ENCODE data around the gene CHMP1A.
"Not testable (repeated sequence)": the region's sequence is repeated elsewhere in the genome, so short reads cannot be mapped to it uniquely, and the experiment has no call there.

CHMP1A gene

DNA sequence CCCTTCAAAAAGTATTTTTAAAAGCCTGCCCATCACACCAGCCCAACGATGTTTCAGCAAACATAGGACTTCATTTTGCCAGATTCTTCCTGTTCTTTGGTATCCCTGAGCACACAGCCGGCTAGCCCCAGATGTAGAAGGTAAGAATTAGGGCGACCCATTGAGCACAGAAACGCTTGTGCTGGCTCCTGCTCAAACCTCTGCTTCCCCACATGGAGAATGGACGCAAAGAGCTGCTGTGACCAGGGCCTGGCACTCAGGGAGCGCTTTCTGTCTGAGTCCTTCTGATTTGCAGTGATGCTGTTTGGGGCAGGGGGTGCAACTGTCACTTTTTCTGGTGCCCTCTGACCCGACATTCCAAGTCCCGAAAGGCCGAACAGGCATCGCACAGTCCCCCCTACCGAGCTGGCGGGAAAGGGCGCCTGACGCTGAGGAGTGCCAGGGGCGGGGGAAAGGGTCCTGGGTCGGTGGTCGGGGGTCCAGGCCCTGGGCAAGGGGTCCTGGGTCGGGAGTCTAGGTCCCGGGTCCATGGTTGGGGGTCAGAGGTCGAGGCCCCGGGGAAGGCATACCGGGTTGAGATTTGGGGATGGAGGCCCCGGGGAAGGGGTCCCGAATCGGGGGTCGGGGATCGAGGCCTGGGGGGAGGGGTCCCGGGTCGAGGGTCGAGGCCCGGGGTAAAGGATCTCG is 930 bp downstream of the CHMP1A start:
- DNase-seq = no peak

DNA sequence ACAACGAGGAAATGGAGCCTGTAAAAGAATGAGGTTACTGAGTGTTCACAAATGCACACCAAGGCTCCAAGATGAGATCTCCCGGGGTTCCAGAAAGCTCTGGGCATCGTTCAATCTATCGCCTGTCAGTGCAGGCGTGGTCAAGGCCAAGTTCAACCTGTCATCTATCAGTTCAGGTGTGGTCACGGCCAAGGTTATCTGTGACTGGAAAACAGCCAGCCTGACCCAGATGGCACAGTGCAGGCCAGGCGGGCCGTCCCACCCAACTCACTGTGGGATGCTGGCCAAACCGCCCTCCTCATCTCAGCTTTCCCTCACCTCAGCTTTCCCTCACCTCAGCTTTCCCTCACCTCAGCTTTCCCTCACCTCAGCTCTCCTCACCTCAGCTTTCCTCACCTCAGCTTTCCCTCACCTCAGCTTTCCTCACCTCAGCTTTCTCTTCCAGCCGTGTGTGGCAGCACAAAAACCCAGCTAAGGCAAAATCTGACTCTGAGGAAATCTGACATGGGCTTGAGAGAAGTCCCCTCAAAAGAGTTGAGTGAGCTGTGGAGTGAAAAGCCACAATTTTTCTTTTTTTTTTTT is 2.4 kb downstream of the CHMP1A start:
- no peak for DNase-seq

DNA sequence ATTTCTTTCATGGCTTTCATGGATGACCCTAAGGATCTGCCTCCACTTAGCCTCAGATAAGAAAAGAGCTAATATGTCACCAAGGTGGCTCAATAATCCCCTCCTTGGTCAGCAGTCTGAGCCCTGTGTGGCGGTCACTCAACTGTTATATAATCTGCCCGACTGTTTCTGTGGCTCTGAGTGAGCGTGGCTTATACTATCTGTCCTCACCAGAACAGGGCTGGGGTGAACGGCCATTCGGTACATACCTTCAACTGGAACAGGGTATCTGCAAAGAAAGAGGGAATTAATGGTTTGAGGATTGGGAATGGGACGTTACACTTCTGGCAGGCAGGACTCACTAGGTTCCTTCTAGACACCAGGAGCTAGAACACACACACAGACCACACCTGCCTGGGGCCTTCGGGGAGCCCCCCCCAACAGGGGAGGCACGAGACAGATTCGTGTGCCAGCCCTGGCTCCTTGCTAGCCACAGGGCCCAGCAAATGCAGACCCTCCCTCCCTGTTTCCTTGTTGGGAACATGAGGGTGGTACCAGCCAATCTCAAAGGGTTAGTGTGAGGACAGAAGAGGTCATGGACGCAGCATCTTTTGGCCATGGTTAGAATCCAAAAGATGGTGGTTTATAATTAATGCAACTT is 3.7 kb downstream of the CHMP1A start:
- no peak for DNase-seq

DNA sequence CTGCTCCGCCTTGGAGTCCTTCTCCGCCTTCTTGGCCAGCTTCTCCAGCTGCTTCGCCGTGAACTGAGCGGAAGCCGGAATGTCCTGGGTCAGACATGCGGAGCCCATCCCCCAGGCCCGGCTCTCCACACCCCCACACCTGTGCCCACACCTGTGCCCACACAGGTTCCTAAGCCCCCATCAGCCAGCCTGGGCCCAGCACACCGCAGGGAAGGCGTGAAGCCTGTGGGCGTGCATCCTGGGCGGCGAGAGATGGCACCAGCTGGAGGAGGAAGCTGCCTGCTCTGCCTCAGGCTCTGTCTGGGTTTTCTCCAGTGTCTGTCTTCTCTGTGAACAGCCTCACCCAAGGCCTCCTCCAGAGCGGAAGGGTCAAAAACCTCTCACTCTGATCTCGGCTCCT is 5.9 kb downstream of the CHMP1A start:
- no peak for DNase-seq

DNA sequence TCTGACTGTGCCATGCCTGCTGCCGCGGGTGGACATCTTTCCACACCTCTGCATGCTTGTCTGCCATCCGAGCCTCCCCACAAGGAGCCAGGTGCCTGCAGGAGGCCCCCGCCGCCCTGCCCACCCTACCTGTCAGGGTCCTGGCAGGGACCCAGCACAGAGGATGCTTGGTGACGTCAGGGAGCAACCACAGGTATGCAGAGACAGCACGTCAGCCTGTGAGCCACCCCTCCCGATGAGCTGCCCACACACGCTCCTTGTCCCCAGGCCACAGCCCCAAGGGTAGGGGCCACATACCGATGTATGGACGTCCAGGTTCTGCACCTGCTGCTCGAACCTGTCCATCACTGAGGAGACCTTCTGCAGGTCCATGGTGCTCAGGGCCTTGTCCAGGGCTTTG is 10.6 kb downstream of the CHMP1A start:
- no peak for DNase-seq

DNA sequence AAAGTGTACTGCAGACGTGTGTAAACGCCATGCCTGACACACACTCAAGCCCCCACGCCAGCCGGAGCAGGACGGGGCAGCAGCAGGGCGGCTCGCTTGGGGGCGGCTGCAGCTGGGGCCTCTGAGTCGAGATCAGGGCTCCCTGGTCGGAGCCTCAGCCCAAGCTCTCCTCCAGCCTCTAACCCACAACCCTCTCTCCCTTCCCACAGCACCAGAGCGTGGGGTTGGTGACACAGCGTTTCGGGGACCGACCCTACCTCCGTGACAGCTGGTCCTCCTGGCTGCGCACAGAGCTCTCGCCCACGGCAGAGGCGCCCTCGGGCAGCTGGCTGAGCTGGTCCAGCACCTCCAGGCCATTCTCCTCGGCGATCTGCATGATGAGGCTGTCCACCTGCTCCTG is 11.2 kb downstream of the CHMP1A start:
- DNase-seq = no peak

DNA sequence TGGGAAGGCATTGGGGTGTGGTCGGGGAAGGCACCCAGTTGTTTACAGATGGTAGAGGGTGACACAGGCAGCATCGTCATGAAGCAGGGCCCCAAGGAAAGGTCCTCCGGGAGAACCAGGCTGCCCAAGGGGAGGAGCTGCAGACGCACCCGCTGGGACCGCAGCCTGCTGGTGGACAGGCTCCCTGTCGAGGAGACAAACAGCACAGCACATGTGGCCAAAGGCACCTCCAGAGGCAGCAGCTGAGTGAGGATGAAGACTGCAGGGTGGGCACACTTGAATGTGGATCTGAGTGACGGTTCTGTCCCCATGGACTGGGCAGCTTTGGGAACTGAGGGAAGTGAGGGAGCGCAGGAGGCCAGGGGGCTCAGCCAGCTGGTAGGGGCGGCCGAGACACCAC is 12.4 kb downstream of the CHMP1A start:
- DNase-seq = no peak

DNA sequence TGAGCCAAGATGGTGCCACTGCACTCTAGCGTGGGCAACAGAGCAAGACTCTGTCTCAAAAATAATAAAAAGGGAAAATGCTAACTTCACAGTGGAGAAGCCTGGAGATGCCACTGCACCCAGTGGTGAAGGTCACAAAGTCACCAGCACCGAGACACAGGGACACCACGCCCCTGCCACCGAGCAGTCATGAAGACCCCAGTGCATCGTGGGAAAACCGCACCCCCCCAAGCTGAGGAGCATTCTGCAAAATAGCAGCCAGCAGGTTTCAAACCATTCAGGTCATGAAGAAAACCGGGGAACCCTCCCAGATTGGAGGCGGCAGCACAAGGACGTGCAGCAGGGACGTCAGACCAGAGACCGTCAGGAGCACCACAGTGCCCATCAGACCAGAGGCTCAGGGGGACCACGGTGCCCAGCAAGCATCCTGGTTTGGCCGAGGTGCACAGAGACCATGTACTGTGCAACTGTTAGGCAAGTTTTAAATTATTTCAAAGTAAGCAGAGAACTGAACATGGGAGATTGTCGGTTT is 13.7 kb downstream of the CHMP1A start:
- no peak for DNase-seq

DNA sequence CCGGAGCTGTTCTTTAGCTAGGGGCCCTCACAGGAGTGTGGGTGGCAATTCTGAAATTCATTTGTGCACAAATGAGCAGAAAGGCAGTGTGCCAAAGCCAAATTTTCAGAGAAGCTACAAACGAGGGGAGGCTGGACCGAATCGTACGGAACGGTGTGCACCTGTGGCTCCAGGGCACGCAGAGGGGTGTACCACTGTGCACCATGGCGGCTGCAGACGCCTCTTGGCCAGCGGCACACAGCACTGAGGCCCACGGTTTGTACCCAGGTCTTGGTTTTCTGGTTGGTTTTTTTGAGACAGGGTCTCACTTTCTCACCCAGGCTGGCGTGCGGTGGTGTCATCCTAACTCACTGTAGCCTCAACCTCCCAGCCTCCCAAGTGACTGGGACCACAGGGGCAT is 14.9 kb downstream of the CHMP1A start:
- no peak for DNase-seq

DNA sequence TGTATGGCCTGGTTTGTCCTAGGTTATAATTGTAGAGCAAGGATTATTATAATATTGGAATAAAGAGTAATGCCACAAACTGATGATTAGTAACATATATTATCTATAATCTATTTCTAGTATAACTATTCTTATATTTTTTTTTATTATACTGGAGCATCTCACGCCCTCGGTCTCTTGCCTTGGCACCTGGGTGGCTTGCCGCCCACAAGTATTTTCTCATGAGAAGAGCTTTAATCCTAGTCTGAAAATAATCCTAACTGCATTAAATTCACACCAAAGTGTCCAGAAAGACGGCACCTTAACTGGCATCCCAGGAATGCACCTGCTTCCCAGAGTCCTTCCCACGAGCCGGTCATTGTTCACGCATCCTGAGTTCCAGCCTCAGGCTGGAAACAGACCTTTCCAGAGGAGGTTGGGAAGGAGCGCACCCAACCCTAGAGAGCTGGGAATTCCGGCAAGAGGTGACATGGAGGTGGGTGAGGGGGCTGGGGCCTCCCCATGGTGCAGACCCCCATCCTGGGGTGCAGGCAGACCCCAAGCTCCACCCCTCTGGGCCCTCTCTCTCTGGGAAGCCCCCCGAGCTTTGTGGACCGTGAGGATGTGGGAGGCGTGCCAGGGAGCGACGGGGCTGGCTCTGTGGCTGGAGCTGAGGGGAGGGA is 15.9 kb downstream of the CHMP1A start:
- no peak for DNase-seq

DNA sequence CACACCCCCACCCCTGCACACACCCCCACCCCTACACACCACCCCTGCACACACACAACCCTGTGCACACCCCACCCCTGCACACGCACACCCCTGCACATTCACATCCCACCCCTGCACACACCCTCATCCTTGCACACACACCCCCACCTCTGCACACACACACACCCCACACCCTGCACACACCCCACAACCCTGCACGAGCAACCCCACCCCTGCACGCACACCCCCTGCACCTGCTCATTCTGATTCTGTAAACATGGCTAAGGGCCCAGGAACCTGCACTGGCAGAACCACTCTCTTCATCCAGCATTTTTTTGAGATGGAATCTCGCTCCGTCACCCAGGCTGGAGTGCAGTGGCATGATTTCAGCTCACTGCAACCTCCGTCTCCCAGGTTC is 18.1 kb downstream of the CHMP1A start:
- DNase-seq = no peak

DNA sequence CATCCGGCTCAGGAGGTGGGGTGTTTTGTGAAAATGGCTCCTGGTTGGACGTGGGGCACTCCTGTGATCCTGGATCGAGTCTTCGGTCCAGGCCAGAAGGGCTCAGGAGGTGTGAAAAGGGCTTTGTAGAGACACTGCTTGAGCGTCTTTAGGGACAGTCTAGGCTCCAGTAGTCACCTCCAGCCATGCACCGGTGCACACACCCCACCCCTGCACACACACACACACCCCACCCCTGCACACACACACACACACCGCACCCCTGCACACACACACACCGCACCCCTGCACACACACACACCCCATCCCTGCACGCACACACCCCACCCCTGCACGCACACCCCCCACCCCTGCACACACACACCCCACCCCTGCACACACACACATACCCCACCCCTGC is 19.1 kb downstream of the CHMP1A start:
- DNase-seq = no peak

DNA sequence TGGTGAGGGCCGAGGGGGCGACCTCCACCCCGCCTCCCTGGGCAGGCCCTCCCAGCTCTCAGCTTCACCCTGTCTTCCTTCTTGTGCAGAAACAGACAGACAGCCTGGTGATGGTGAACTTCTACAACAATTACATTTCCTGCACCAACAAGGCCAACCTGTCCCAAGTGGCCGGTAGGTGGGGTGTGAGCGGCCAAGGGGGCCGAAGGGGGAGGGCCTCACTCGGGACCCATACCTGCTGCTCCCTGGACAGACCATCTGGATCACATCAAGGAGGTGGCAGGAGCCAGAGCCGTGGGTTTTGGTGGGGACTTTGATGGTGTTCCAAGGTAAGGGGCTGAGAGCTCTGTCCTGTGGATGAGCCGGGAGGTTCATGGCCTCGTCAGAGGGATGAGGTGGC is 20.1 kb downstream of the CHMP1A start:
- DNase-seq = no peak

DNA sequence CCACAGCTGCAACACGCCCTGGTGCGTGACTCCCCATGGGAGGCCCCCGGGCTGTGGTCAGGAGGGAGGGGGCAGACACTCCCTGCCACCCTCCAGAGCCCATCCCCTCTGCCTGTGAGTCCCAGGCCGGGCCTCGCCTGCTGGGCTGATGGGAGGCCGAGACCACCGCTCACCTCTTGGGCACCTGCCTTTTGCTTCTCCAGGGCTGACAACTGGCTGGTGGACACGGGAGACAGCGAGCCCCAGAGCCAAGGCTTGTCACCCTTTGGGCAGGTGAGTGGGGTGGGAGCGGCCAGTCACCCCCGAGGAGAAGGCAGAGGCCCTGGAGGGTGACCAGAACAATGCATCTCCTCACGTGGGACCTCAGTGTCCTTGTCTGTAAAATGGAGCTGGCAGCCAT is 20.8 kb downstream of the CHMP1A start:
- no peak for DNase-seq

DNA sequence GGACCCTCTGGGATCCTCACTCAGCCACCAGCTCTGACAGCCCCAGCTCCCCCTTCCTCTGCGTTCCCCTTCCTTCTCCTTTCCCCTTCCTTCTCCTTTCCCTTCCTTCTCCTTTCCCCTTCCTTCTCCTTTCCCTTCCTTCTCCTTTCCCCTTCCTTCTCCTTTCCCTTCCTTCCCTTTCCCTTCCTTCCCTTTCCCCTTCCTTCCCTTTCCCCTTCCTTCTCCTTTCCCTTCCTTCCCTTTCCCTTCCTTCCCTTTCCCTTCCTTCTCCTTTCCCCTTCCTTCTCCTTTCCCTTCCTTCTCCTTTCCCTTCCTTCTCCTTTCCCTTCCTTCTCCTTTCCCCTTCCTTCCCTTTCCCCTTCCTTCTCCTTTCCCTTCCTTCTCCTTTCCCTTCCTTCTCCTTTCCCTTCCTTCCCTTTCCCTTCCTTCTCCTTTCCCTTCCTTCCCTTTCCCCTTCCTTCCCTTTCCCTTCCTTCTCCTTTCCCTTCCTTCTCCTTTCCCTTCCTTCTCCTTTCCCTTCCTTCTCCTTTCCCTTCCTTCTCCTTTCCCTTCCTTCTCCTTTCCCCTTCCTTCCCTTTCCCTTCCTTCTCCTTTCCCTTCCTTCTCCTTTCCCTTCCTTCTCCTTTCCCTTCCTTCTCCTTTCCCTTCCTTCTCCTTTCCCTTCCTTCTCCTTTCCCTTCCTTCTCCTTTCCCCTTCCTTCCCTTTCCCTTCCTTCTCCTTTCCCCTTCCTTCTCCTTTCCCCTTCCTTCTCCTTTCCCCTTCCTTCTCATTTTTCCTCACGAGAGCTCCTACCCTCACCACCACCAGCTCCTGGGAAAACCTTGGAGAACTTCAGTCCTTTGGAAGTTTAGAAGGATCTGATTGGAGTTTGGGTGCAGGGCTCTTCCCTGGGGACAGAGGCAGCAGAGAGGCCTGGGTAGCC is 22.8 kb downstream of the CHMP1A start:
- DNase-seq = not testable (repeated sequence)

DNA sequence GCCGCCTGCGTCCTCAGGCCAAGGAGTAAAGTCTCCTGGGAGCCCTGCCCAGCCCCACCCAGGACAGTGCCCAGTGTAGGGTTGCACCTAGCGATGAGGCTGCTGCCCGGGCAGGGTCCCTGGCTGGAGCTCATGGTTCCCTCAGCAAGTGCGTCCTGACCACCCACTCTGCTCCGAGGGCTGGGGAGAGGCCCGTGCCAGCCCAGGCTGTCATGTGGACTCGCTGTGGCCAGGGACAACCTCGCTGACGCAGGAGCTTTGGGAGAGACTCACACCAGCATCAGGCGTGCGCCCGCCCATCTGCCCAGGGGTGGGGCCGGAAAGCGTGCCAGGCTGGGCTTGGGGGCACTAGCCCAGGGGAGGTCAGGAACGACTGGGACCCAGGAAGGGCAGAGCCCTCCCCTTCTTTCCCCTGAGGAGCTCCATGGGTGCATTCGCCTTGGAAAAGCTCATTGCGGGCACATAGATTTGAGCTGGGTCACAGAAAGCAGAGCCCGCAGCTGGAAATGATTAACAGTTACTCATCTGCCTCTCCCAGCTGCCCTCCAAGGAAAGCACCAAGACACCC is 24.4 kb downstream of the CHMP1A start:
- no peak for DNase-seq

DNA sequence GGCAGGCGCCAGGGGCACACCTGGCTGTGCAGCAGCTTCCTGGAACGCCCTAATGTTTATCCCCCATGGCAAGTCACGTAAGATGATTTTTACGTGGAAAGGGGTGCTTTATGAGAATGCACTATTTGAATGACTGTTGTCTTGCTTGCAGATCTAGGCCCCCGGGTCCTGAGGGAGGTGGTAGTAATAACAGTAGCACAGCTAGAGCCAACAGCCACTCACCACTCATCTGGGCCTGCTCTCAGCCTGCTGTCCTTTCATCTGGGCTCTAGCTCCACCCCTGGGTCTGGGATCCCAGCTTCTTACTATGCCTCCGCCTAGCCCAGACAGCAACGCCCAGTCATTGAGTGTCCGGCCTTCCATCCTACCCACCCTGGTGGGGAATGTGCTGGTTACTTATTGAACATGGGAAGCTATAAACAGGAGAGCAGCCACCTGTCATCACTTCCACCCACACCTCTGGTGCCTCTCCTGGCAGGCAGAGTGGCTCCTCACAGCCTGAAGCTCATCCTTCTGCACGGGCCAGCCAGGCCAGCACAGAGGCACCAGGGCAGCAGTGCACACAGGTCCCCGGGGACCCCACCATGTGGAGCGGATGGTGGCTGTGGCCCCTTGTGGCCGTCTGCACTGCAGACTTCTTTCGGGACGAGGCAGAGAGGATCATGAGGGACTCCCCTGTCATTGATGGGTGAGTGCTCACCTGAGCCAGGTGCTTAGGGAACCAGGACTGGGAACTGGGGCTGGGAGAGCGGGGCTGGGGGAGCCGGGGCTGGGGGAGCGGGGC is 27.5 kb downstream of the CHMP1A start:
- DNase-seq = no peak

DNA sequence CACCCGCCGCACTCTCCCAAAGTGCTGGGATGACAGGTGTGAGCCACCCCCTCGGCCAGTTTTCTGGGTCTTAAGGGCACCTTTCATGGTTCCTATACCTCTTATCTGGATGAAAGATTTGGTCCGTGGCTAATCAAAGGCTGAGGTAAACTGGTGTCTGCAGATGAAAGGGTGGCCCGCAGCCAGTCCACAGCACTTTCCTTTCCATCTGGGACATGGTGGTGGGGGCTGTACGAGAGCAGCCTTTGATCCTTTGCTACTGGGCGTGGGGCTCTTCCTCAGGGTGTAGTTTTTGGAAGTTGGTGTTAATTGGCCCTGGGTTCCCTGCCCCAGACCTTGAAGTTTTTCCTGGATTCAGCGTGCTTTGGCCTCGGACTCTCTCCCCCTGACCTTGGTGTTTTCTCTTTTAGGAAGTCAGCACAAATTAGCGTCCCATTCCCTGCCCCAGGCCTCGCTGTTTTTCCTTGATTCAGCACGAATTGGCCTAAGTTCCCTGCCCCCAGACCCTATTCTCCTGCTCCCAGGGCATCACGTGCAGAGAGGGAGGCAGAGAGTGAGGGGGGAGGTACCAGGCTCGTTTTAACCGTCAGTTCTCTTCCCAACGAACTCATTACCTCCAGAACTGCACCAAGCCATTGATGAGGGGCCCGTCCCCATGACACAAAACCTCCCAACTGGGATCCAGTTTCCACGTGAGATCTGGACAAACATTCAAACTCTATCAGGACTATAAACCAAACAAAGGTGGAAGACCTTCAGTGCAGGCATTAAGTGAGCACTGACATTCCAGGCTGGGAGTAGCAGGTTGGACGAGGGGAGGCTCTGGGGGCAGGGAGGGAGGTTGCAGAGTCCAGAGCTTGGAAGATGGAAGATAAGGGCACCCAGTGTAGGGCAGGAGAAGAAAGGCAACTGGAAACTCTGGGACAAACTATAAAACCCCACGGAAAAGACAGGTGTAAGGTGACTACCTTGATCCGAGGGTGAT is 32.4 kb downstream of the CHMP1A start:
- no peak for DNase-seq

DNA sequence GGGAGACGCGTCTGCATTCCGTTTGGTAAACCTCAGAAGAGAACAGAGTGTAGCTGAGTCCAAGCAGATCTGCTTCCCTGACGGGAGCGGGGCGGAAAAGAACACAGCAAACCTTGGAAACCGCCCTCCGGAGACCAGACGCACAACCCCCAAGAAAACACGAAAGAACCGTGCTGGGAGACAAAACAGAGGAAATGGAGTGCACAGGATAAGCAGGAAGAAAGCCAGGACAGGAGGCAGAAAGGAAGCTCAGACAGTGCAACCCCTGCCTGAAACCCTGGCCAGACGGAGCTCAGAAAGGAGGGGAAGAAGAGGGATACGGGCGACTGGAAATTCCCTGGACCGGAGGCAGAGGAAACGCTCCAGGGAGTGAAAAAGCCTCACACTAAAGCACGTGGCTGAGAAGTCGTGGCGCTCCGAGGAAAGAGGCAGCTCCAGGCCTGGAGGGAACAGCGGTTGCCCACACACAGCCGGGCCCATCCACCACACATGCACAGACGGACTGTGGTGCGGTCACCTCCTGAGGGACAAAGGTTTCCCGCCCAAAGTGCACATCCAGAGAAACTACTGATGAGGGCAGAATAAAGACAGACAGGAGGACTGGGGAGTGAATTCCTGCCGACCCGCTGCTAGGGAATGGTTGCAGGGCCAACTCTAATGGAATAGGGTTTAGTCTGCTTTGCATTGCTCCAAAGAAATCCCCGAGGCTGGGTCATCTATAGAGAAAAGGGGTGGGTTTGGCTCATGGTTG is 33.8 kb downstream of the CHMP1A start:
- DNase-seq = no peak
